Neural progenitor cell (in vitro differentiated cells): ENCODE measurements around the gene CCL4L2.
"Not testable (repeated sequence)": the region's sequence is repeated elsewhere in the genome, so short reads cannot be mapped to it uniquely, and the experiment has no call there.

Experiments used
- EZH2 ChIP-seq: fragments of 200-600 bp; sonication (generic); IDR thresholded peaks from 2 replicates; pipeline ENCODE4 v1.6.1; 2017; ENCODE audit warnings: antibody characterized with exemption, mild to moderate bottlenecking, moderate library complexity
- EZH2phosphoT487 ChIP-seq: fragments of 200-600 bp; sonication (generic); IDR thresholded peaks from 2 replicates; pipeline ENCODE4 v1.6.1; 2017; ENCODE audit warnings: antibody characterized with exemption
- TF ChIP-seq, protein P1 (sequence below): fragments of 200-600 bp; sonication (generic); IDR thresholded peaks from 2 replicates; pipeline ENCODE4 v1.5.1; 2017; ENCODE audit warnings: antibody characterized with exemption, mild to moderate bottlenecking

DNA sequence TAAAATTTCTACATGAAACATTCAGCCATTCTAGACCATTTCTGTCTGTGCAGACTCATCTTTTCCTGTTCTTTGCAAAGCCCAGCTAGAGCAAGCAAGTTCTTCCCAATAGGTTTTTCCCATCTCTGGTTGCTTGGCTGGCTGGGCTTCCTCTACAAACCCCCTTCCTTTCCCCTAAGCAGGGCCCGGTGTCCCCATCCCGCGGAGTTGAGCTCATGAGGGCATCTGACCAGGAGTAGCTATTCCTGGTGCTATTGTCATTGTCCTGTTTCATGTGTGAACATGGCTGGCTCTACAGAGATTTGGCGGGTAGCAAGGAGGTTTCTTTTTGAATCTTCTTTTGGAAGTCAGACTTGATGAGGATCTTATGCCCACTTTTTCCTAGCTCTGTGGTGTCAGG lies 31.2 kb downstream of the CCL4L2 start:
- TF ChIP-seq EZH2phosphoT487, EZH2: not testable (repeated sequence)
- TF ChIP-seq, protein P1, sequence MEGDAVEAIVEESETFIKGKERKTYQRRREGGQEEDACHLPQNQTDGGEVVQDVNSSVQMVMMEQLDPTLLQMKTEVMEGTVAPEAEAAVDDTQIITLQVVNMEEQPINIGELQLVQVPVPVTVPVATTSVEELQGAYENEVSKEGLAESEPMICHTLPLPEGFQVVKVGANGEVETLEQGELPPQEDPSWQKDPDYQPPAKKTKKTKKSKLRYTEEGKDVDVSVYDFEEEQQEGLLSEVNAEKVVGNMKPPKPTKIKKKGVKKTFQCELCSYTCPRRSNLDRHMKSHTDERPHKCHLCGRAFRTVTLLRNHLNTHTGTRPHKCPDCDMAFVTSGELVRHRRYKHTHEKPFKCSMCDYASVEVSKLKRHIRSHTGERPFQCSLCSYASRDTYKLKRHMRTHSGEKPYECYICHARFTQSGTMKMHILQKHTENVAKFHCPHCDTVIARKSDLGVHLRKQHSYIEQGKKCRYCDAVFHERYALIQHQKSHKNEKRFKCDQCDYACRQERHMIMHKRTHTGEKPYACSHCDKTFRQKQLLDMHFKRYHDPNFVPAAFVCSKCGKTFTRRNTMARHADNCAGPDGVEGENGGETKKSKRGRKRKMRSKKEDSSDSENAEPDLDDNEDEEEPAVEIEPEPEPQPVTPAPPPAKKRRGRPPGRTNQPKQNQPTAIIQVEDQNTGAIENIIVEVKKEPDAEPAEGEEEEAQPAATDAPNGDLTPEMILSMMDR, result not testable (repeated sequence)
